PFSK-1 (cell line): ENCODE results near the gene MAP1B.

Source experiments
- FOXP2 ChIP-seq: optimal IDR thresholded peaks from 2 replicates; pipeline ENCODE3; 2011; ENCODE audit warnings: borderline replicate concordance, control low read depth, inconsistent platforms; ENCODE audit not compliant: insufficient read depth; ENCODE audit errors: extremely low read length, extremely low read depth
- POLR2AphosphoS5 ChIP-seq: IDR thresholded peaks from 2 replicates; pipeline ENCODE4 v1.6.1; 2012; ENCODE audit warnings: low read depth, mild to moderate bottlenecking, control low read depth, low read length, moderate library complexity
- SIN3A ChIP-seq: IDR thresholded peaks from 2 replicates; pipeline ENCODE4 v1.6.1; 2012; ENCODE audit warnings: mild to moderate bottlenecking, low read length, moderate library complexity, borderline replicate concordance; ENCODE audit not compliant: insufficient read depth
- TAF1 ChIP-seq: IDR thresholded peaks from 2 replicates; pipeline ENCODE4 v1.6.1; 2012; ENCODE audit warnings: low read length, control low read depth, borderline replicate concordance; ENCODE audit not compliant: insufficient read depth
- TF ChIP-seq, protein P1 (sequence below), 2 experiments: IDR thresholded peaks; 2 replicates each; pipeline versions ENCODE4 v1.6.1 to v1.8.0; 2011 to 2012; ENCODE audit warnings: low read depth in 2 of 2, low read length in 2 of 2, control low read depth in 1 of 2, inconsistent platforms in 1 of 2, mild to moderate bottlenecking in 1 of 2, moderate library complexity in 1 of 2; ENCODE audit not compliant: insufficient read depth in 1 of 2

Gene MAP1B

DNA sequence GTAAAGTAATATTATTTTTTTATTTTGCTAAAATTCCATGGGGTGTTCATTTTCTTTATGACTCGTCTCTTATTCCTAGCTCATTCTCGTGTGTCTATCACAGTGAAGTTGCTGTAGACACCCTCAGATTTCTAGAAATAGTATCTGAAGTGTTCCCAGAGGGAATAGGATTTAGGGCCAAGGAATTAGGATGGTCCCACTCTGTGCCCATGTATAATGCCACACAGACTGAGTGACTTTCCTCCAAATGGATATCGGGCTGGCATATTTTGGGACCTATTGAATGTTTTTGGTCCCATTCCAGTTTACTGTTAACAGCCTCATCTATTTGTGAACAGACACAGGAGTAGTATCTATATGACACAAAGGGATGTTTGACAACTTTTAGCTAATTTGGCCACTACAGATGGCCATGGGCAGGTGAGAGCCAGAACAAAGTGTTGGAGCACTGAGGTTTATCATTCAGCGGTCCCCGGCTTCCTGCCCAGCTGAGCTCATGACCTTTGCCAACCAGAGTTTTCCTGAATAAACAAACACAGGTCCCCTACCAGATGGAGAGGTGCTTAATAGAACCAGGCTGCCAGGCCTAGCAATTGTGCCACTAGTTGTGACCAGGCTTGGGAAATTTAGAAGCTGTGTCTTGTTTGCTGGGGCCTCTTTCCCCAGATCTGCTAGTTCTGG, 46.9 kb downstream of the MAP1B start:
- TF ChIP-seq SIN3A (no peak), POLR2AphosphoS5 (no peak), TAF1 (no peak), FOXP2 (no peak)
- TF ChIP-seq, protein P1, sequence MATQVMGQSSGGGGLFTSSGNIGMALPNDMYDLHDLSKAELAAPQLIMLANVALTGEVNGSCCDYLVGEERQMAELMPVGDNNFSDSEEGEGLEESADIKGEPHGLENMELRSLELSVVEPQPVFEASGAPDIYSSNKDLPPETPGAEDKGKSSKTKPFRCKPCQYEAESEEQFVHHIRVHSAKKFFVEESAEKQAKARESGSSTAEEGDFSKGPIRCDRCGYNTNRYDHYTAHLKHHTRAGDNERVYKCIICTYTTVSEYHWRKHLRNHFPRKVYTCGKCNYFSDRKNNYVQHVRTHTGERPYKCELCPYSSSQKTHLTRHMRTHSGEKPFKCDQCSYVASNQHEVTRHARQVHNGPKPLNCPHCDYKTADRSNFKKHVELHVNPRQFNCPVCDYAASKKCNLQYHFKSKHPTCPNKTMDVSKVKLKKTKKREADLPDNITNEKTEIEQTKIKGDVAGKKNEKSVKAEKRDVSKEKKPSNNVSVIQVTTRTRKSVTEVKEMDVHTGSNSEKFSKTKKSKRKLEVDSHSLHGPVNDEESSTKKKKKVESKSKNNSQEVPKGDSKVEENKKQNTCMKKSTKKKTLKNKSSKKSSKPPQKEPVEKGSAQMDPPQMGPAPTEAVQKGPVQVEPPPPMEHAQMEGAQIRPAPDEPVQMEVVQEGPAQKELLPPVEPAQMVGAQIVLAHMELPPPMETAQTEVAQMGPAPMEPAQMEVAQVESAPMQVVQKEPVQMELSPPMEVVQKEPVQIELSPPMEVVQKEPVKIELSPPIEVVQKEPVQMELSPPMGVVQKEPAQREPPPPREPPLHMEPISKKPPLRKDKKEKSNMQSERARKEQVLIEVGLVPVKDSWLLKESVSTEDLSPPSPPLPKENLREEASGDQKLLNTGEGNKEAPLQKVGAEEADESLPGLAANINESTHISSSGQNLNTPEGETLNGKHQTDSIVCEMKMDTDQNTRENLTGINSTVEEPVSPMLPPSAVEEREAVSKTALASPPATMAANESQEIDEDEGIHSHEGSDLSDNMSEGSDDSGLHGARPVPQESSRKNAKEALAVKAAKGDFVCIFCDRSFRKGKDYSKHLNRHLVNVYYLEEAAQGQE (IDR thresholded peaks at IDR 0.05; ENCODE audit: insufficient read depth in 1 of 2, low read depth in 2 of 2, low read length in 2 of 2), result no peak

DNA sequence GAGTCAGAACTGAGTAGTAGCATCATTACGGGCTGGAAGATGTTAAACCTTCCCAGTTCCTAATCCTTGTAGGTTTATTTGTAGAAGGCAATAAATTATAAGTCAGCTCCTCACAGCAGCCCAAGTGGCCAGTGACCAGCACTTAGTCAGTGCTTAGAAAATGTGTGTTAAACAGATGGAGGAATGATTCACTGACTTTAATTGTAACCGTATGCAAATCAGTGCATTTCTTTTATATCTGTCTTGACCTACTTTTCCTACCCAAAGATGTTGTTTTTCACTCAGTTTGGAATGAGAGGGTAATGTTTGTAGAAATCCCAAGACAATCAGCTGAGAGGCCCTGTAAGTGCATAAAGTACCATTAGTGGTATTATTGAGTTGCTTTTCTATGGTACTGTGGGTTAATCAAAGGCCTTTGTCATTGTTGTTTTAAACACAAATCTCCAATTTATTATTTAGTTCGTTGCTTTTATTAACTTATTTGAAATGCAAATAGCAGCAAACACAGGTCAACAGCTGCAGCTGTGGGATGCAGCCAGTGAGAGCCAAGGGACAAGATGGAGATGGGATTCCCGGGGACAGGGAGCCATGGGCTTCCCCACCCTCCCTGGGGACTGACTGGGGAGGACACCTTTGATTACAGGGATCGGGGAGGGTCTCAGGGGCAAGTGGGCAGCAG, 49.8 kb downstream of the MAP1B start:
- TF ChIP-seq SIN3A (no peak), POLR2AphosphoS5 (no peak), FOXP2 (no peak), TAF1 (no peak)
- TF ChIP-seq, protein P1 (IDR thresholded peaks at IDR 0.05; ENCODE audit: insufficient read depth in 1 of 2, low read depth in 2 of 2, low read length in 2 of 2), result no peak

DNA sequence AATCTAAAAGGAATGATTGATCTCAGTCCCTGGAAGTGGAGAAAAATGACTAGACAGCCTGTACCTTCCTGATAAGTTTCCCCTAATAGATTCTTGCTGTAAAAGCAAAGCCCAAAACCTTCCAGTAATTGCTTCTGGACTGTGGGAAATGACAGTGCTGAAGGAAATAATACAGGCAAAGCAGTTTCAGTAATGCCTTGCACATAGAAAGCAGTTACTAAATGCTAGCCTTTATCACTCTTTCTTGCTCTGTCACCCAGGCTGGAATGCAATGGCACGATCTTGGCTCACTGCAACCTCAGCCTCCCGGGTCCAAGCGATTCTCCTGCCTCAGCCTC, 50.3 kb downstream of the MAP1B start:
- no peak for TF ChIP-seq SIN3A
- TF ChIP-seq POLR2AphosphoS5, result no peak
- TF ChIP-seq, protein P1 (IDR thresholded peaks at IDR 0.05; ENCODE audit: insufficient read depth in 1 of 2, low read depth in 2 of 2, low read length in 2 of 2), result no peak
- TF ChIP-seq TAF1, result no peak
- TF ChIP-seq FOXP2, result no peak

DNA sequence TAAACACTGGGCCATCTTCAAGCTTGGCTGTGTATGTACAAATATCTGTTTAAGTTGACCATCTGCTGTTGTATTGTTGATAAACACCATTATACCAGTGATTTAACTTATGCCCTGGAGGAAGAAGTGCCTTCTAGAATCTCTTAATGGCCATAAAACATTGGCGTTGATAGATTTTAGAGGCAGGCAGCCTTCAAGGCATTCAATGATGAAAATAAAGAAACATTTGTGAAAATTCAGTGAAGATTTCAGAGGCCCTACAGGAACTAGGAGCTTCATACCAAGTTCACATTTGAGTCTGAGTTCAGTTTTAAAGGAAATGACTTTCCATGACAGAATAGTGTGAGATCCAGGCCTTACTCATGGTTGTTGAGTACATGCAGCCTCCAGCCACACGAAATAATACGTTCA, 52.2 kb downstream of the MAP1B start:
- no peak for TF ChIP-seq SIN3A
- TF ChIP-seq, protein P1 (IDR thresholded peaks at IDR 0.05; ENCODE audit: insufficient read depth in 1 of 2, low read depth in 2 of 2, low read length in 2 of 2), result no peak
- no peak for TF ChIP-seq FOXP2
- no peak for TF ChIP-seq POLR2AphosphoS5
- no peak for TF ChIP-seq TAF1
